Endothelial cell of umbilical vein (primary cell): ENCODE data around the gene RPS6KL1. TPM values are rescaled to one million over a fixed set of nuclear protein-coding genes. Genes with fewer than 3 reads are reported as not detected.
"Not testable (repeated sequence)": the region's sequence is repeated elsewhere in the genome, so short reads cannot be mapped to it uniquely, and the experiment has no call there.

Experiments
- BruUV-seq: library from RNA; stranded (reverse); fragments of 400-500 nt; replicated peaks from 2 replicates; lab custom pipeline; 2021; lab: Mats Ljungman, UMichigan
- CTCF ChIA-PET: fragments of 300-600, 350-600 bp; sonication (Branson Sonifier 250); formaldehyde crosslinking; loops from one replicate; lab custom pipeline; 2021; ENCODE audit warnings: antibody characterized with exemption, inconsistent platforms; lab: Charles Lee
- POLR2A ChIA-PET: fragments of 300-600, 350-600 bp; sonication (Branson Sonifier 250); formaldehyde crosslinking; loops from one replicate; lab custom pipeline; 2021; ENCODE audit warnings: antibody characterized with exemption, inconsistent platforms; lab: Charles Lee
- DNase-seq: peaks from one replicate; pipeline ENCODE4 v3.0.0-alpha.2; 2011; ENCODE audit warnings: low read depth, low spot score
- FAIRE-seq: peaks from 2 replicates; lab custom pipeline; 2011; peaks lifted over from hg19 to GRCh38; lab: Jason Lieb, UNC
- H2AFZ ChIP-seq: 2 replicates; pipeline ENCODE4 v1.6.0; 2012; ENCODE audit warnings: low read depth, low read length, control low read depth, inconsistent platforms
- H3K27ac ChIP-seq: 2 replicates; pipeline ENCODE4 v1.5.1; 2011; ENCODE audit warnings: low read depth, mild to moderate bottlenecking, control low read depth, low read length, moderate library complexity; ENCODE audit not compliant: insufficient read depth
- H3K27me3 ChIP-seq, 2 experiments: 2 replicates each; pipeline versions ENCODE4 v1.6.0 to v1.6.1; 2011; ENCODE audit warnings: low read length in 2 of 2, mixed read lengths in 1 of 2; ENCODE audit not compliant: control insufficient read depth in 2 of 2, insufficient read depth in 2 of 2
- H3K36me3 ChIP-seq, 2 experiments: 2 replicates in 1 of 2; 3 replicates in 1 of 2; pipeline ENCODE4 v1.5.1; 2011; ENCODE audit warnings: low read length in 2 of 2, mild to moderate bottlenecking in 1 of 2, moderate library complexity in 1 of 2; ENCODE audit not compliant: control insufficient read depth in 2 of 2, insufficient read depth in 2 of 2; ENCODE audit errors: extremely low read depth in 1 of 2
- H3K4me1 ChIP-seq: 3 replicates; pipeline ENCODE4 v1.5.1; 2011; ENCODE audit warnings: mild to moderate bottlenecking, low read length; ENCODE audit not compliant: control insufficient read depth, insufficient read depth; ENCODE audit errors: extremely low read depth
- H3K4me2 ChIP-seq: 2 replicates; pipeline ENCODE4 v1.6.1; 2011; ENCODE audit warnings: low read length, control low read depth, mixed read lengths; ENCODE audit not compliant: insufficient read depth
- H3K4me3 ChIP-seq, 3 experiments: fragments of 200-600 bp in 1 of 3; sonication (generic), shearing (Covaris generic) in 1 of 3; replicated peaks in 1 of 3; 2 replicates each; pipeline ENCODE4 v1.5.1; 2011 to 2016; ENCODE audit warnings: control low read depth in 3 of 3, low read length in 3 of 3, mild to moderate bottlenecking in 2 of 3, inconsistent platforms in 1 of 3, low read depth in 1 of 3, moderate library complexity in 1 of 3; ENCODE audit not compliant: insufficient read depth in 1 of 3
- H3K79me2 ChIP-seq: 2 replicates; pipeline ENCODE4 v1.6.0; 2012; ENCODE audit warnings: low read length, inconsistent platforms; ENCODE audit not compliant: control insufficient read depth, insufficient read depth
- H3K9ac ChIP-seq: replicated peaks from 2 replicates; pipeline ENCODE3; 2011; ENCODE audit warnings: low read length, control low read depth; ENCODE audit not compliant: insufficient read depth; ENCODE audit errors: extremely low read depth
- H3K9me1 ChIP-seq: replicated peaks from 3 replicates; pipeline ENCODE4 v1.6.0; 2011; ENCODE audit warnings: mild to moderate bottlenecking, low read length; ENCODE audit not compliant: control insufficient read depth, insufficient read depth; ENCODE audit errors: extremely low read depth
- H3K9me3 ChIP-seq: replicated peaks from 2 replicates; pipeline ENCODE4 v1.5.1; 2012; ENCODE audit warnings: low read length, inconsistent platforms; ENCODE audit not compliant: control insufficient read depth, insufficient read depth
- H4K20me1 ChIP-seq: replicated peaks from 2 replicates; pipeline ENCODE3; 2011; ENCODE audit warnings: mild to moderate bottlenecking, low read length; ENCODE audit not compliant: control insufficient read depth, insufficient read depth; ENCODE audit errors: extremely low read depth
- CTCF ChIP-seq, 2 donors: IDR thresholded peaks; 1 replicate in 1 of 2; 2 replicates in 1 of 2; pipeline ENCODE4 v1.5.1; 2011; ENCODE audit warnings: low read length in 2 of 2, mild to moderate bottlenecking in 2 of 2, moderate library complexity in 2 of 2, control low read depth in 1 of 2, inconsistent platforms in 1 of 2, low read depth in 1 of 2; ENCODE audit not compliant: insufficient read depth in 1 of 2; ENCODE audit errors: extremely low read depth in 1 of 2
- FOS ChIP-seq: IDR thresholded peaks from 2 replicates; pipeline ENCODE4 v1.6.1; 2011; ENCODE audit warnings: mild to moderate bottlenecking, low read length, moderate library complexity, borderline replicate concordance; ENCODE audit not compliant: insufficient read depth
- GATA2 ChIP-seq: IDR thresholded peaks from 2 replicates; pipeline ENCODE4 v1.7.0; 2011; ENCODE audit warnings: low read depth, mild to moderate bottlenecking, moderate library complexity, mixed read lengths, low read length; ENCODE audit not compliant: insufficient read length, insufficient read depth
- JUN ChIP-seq: IDR thresholded peaks from 2 replicates; pipeline ENCODE4 v1.6.1; 2011; ENCODE audit warnings: borderline replicate concordance, low read depth; ENCODE audit not compliant: insufficient read length, insufficient read depth
- MAX ChIP-seq: IDR thresholded peaks from 2 replicates; pipeline ENCODE4 v1.6.1; 2011; ENCODE audit not compliant: insufficient read depth, insufficient read length
- MYC ChIP-seq: IDR thresholded peaks from one replicate; pipeline ENCODE4 v1.6.1; 2011; ENCODE audit warnings: mild to moderate bottlenecking, low read depth, low read length
- POLR2AphosphoS5 ChIP-seq: IDR thresholded peaks from 2 replicates; pipeline ENCODE4 v1.6.1; 2012; ENCODE audit warnings: low read depth, mild to moderate bottlenecking, control low read depth, low read length, moderate library complexity; ENCODE audit not compliant: insufficient read depth
- dilution Hi-C: fragments of 300-500 bp; cut with MboI; formaldehyde crosslinking; loops from one replicate; pipeline ENCODE4 v1.15.0; 2019; ENCODE audit warnings: low sequenced_read_pairs; ENCODE audit not compliant: extremely low pct_ligation_motif_present
- intact Hi-C: fragments of 100-400 bp; cut with micrococcal nuclease; formaldehyde crosslinking; loops from one replicate; pipeline ENCODE4 v1.10.0; 2022
- polyA plus RNA-seq, 4 experiments: library from polyadenylated mRNA; depleted of rRNA in 3 of 4; stranded (reverse) in 3 of 4; unstranded in 1 of 4; fragments of >200 nt; gene quantifications; 2 replicates each; pipeline versions ENCODE4 v1.2.1 to v1.2.3, GENCODE V29; 2011 to 2012; ENCODE audit warnings: missing spikeins in 1 of 4
- total RNA-seq: library from RNA; stranded (reverse); gene quantifications from 2 replicates; pipeline ENCODE4 v1.2.3, GENCODE V29; 2021

RPS6KL1 gene
- total and polyA plus RNA-seq, 2 donors (not counting 3 experiments of a cell fraction or from before 2014, with no cell fraction given): 10.2 to 23.8 TPM

GRCh38 chr14:74934041-74934440 lies 11.0 kb upstream of the RPS6KL1 start:
- no peak overlapping the region for H3K9ac ChIP-seq

GRCh38 chr14:74932936-74933335 lies 9.9 kb upstream of the RPS6KL1 start:
- H3K36me3 ChIP-seq, H2AFZ ChIP-seq, DNase-seq, H3K4me3 ChIP-seq, BruUV-seq, dilution Hi-C loops, H3K27me3 ChIP-seq, H3K79me2 ChIP-seq, H3K9ac ChIP-seq, H3K9me3 ChIP-seq, H4K20me1 ChIP-seq, H3K9me1 ChIP-seq, H3K4me1 ChIP-seq, FAIRE-seq: not testable (repeated sequence)
- Histone ChIP-seq H3K27ac (peak overlapping the region; percentile 48), H3K4me2 (peak overlapping the region; percentile 52)
- CTCF ChIA-PET: interaction anchor here (2.0 kb wide), 2 partner anchors 8 to 10 kb away, joined by 9 to 18 read pairs; partner anchors contain the start of gene RPS6KL1
- intact Hi-C loops: loop anchor here (1.0 kb wide), 1 partner anchor 7 kb away; no protein-coding TSS in a partner anchor
- POLR2A ChIA-PET: interaction anchor here (1.3 kb wide), 1 partner anchor 10 kb away, joined by 4 read pairs; the partner anchor contains the start of gene RPS6KL1

More at GRCh38 chr14:74934041-74934440, 11.0 kb upstream of the RPS6KL1 start:
- Histone ChIP-seq H3K36me3 (no peaks in the 10 kb centered on the region), H2AFZ (no peak overlapping the region), H3K9me1 (no peaks in the 10 kb centered on the region), H3K4me3 (no peak overlapping the region), H3K79me2 (no peaks in the 10 kb centered on the region), H3K4me1 (peaks cover 7% of the 10 kb centered on the region), H4K20me1 (no peaks in the 10 kb centered on the region), H3K27ac (no peak overlapping the region), H3K9me3 (no peaks in the 10 kb centered on the region), H3K27me3 (no peaks in the 10 kb centered on the region), H3K4me2 (no peak overlapping the region)
- no peak for FAIRE-seq
- TF ChIP-seq POLR2AphosphoS5: no peak
- no peak for TF ChIP-seq CTCF (IDR thresholded peaks at IDR 0.05; ENCODE audit: extremely low read depth in 1 of 2, insufficient read depth in 1 of 2, low read depth in 1 of 2, low read length in 2 of 2)
- TF ChIP-seq FOS: no peak
- TF ChIP-seq MYC: no peak
- TF ChIP-seq MAX: no peak
- TF ChIP-seq JUN: no peak
- TF ChIP-seq GATA2: no peak
- CTCF ChIA-PET: interaction anchor here (1.0 kb wide), 1 partner anchor 28 kb away, joined by 4 read pairs; no protein-coding TSS in a partner anchor
- POLR2A ChIA-PET: no interaction called here
- DNase-seq: peak; percentile 24
- dilution Hi-C loops: no loop called here
- no TSS peak for BruUV-seq
- intact Hi-C loops: no loop called here
